Heart right ventricle (tissue), 16 donors: Measurements from ENCODE around the gene BRIP1. TPM values are rescaled to one million over a fixed set of nuclear protein-coding genes. Genes with fewer than 3 reads are reported as not detected.

Experiments used
- ATAC-seq, 8 donors: fragments of 200-7000 bp; cut with Tn5 transposase; one replicate each; pipeline ENCODE4 v1.9.1; 2020; ENCODE audit warnings: mild to moderate bottlenecking in 8 of 8, moderate library complexity in 8 of 8, moderate number of reproducible peaks in 1 of 8
- DNase-seq, 2 donors: peaks; one replicate each; pipeline ENCODE4 v3.0.0-alpha.2; 2020
- H3K27ac ChIP-seq, 10 donors: fragments of 200-600 bp; sonication (generic) in 2 of 10; one replicate each; pipeline versions ENCODE4 v1.5.0 to v1.8.0; 2020 to 2022; ENCODE audit warnings: mild to moderate bottlenecking in 3 of 10
- H3K27me3 ChIP-seq, 7 donors: fragments of 200-600 bp; one replicate each; pipeline ENCODE4 v1.8.0; 2021 to 2022; ENCODE audit warnings: mild to moderate bottlenecking in 2 of 7
- H3K36me3 ChIP-seq, 9 donors: fragments of 200-600 bp; sonication (generic) in 1 of 9; one replicate each; pipeline versions ENCODE4 v1.5.0 to v1.8.0; 2020 to 2022; ENCODE audit warnings: mild to moderate bottlenecking in 2 of 9
- H3K4me1 ChIP-seq, 9 donors: fragments of 200-600 bp; sonication (generic) in 1 of 9; one replicate each; pipeline versions ENCODE4 v1.5.0 to v1.8.0; 2020 to 2022; ENCODE audit warnings: mild to moderate bottlenecking in 4 of 9
- H3K4me3 ChIP-seq, 10 donors: fragments of 200-600 bp; sonication (generic) in 2 of 10; one replicate each; pipeline versions ENCODE4 v1.5.0 to v1.8.0; 2020 to 2022; ENCODE audit warnings: mild to moderate bottlenecking in 7 of 10, moderate library complexity in 2 of 10
- H3K9me3 ChIP-seq, 11 donors: fragments of 200-600 bp in 10 of 11; sonication (generic) in 2 of 11; one replicate each; pipeline versions ENCODE4 v1.5.0 to v1.8.0; 2013 to 2022; ENCODE audit warnings: mild to moderate bottlenecking in 2 of 11, control low read depth in 1 of 11, moderate library complexity in 1 of 11
- CTCF ChIP-seq, 9 donors: fragments of 200-600 bp; sonication (generic) in 2 of 9; IDR thresholded peaks; one replicate each; pipeline versions ENCODE4 v1.5.0 to v1.8.0; 2021 to 2022; ENCODE audit warnings: antibody characterized with exemption in 9 of 9, mild to moderate bottlenecking in 5 of 9, moderate library complexity in 1 of 9
- WGBS, 2 donors: extraction: QIAGEN DNeasy Blood & Tissue Kit; methylation state at CpG; one replicate each; pipeline ENCODE4 v1.1.7; 2013; ENCODE audit warnings: inconsistent platforms in 1 of 2; 5-methylcytosine and 5-hydroxymethylcytosine counted together
- intact Hi-C, 10 donors: fragments of 100-400 bp; cut with DNase I; formaldehyde crosslinking; loops; one replicate each; pipeline versions ENCODE4 v1.11.1 to v1.14.2; 2022
- polyA plus RNA-seq, 2 donors: library from polyadenylated mRNA; stranded (reverse); fragments of 200-250 nt; gene quantifications; one replicate each; pipeline ENCODE4 v1.2.3, GENCODE V29; 2013
- total RNA-seq, 10 donors: library from RNA; stranded (reverse); fragmentation: NEBNext Ultra II Directional in 3 of 10; extraction: Animal tissue kit (Norgen Biotek cat#: 25700) in 3 of 10; gene quantifications; one replicate each; pipeline versions ENCODE4 v1.2.1 to v1.2.4, GENCODE V29; 2021 to 2023
- donor health status: Arrhythmogenic right ventricular cardiomyopathy.
- donor health status: ischemic (EF 13 %, LVEDD 7.1; RV severe dilation, severe dysfunction).
- donor health status: healthy with polysubstance abuse.
- donor health status: DM: no; HTN: yes; CAD: no.
- donor health status: DM: no; HTN: no; CAD: no.
- donor health status: ischemic (EF 25% LVEDD 6.9; RV normal size, moderate dysfunction).
- donor health status: ischemic (EF 25% LVEDD 5.7; RV mildly dilated, moderate dysfunction).
- donor health status: healthy.
- donor health status: DM: yes; HTN: yes; CAD: no.
- donor health status: Ischemic cardiomyopathy.
- donor health status: ischemic (EF 35%, LVEDD 5.7; RV mildly dilated, moderate dysfunction).
- donor health status: nonischemic (EF 11% LVEDD 7.7; RV severe dilation, severe dysfunction).
- donor health status: DM: yes; HTN: yes; CAD: no.
- donor health status: PGD.
- donor health status: ischemic (EF 29% LVEDD 5.4; RV normal size, mild dysfunction).
- donor health status: nonischemic (EF 23%, LVEDD 6.1; RV moderate dilation, normal function).

Gene BRIP1
- total and polyA plus RNA-seq, 12 donors, result 0.03 to 2.1 (median 0.22) TPM; not detected in 1

- no peak for DNase-seq
- Histone ChIP-seq H3K4me3 (no peak overlapping the region), H3K4me1 (no peaks in the 10 kb centered on the region), H3K27me3 (no peaks in the 10 kb centered on the region), H3K36me3 (peaks cover 0 to 100% (median 15%) of the 10 kb centered on the region in 9 donors), H3K9me3 (no peaks in the 10 kb centered on the region), H3K27ac (no peak overlapping the region)
- intact Hi-C loops, result no loop called here
- no peak for ATAC-seq
- TF ChIP-seq CTCF (IDR thresholded peaks at IDR 0.05), result no peak
- 92 to 94% methylated on average over 2 of the region's 2 CpGs for WGBS, 2 donors
Measured at GRCh38 chr17:61877837-61878236, 14.5 kb upstream of the BRIP1 start.

- 92 to 95% methylated on average over 3 of the region's 3 CpGs for WGBS, 2 donors
- Histone ChIP-seq H3K27ac (no peak overlapping the region), H3K4me1 (no peaks in the 10 kb centered on the region), H3K4me3 (no peak overlapping the region), H3K27me3 (no peaks in the 10 kb centered on the region), H3K9me3 (no peaks in the 10 kb centered on the region), H3K36me3 (peaks cover 0 to 100% (median 25%) of the 10 kb centered on the region in 9 donors)
- no peak for DNase-seq
- ATAC-seq, result no peak
- intact Hi-C loops, result no loop called here
- TF ChIP-seq CTCF (IDR thresholded peaks at IDR 0.05), result no peak
Measured at GRCh38 chr17:61875804-61876203, 12.5 kb upstream of the BRIP1 start.

- Histone ChIP-seq H3K9me3 (no peaks in the 10 kb centered on the region), H3K27ac (no peak overlapping the region), H3K4me1 (no peaks in the 10 kb centered on the region), H3K4me3 (no peak overlapping the region), H3K27me3 (no peaks in the 10 kb centered on the region), H3K36me3 (peaks cover 0 to 100% (median 25%) of the 10 kb centered on the region in 9 donors)
- TF ChIP-seq CTCF (IDR thresholded peaks at IDR 0.05), result no peak
- DNase-seq (no peak), ATAC-seq (no peak)
- intact Hi-C loops, result no loop called here
- 28 to 80% methylated on average over 1 of the region's 1 CpG for WGBS, 2 donors
Measured at GRCh38 chr17:61875285-61875684, 12.0 kb upstream of the BRIP1 start.

- peaks cover 0 to 100% (median 27%) of the 10 kb centered on the region in 9 donors for H3K36me3 ChIP-seq
- DNase-seq, result no peak
- no peak for ATAC-seq
- no peaks in the 10 kb centered on the region for H3K4me1 ChIP-seq
- H3K9me3 ChIP-seq, result no peaks in the 10 kb centered on the region
- no peak overlapping the region for H3K4me3 ChIP-seq
- intact Hi-C loops, result no loop called here
- no peaks in the 10 kb centered on the region for H3K27me3 ChIP-seq
- TF ChIP-seq CTCF (IDR thresholded peaks at IDR 0.05), result no peak
- H3K27ac ChIP-seq, result no peak overlapping the region
- WGBS, 2 donors, result 91 to 94% methylated on average over 2 of the region's 2 CpGs
Measured at GRCh38 chr17:61874075-61874474, 10.7 kb upstream of the BRIP1 start.
